GM23338 (cell line): ENCODE data around the gene PARVA. TPM values are rescaled to one million over a fixed set of nuclear protein-coding genes. Genes with fewer than 3 reads are reported as not detected.

Source experiments
- ATAC-seq: fragments of 200-7000 bp; cut with Tn5 transposase; 3 replicates; pipeline ENCODE4 v1.9.1; 2020
- DNase-seq: peaks from one replicate; pipeline ENCODE4 v3.0.0-alpha.2; 2015; ENCODE audit warnings: low spot score
- H2AFZ ChIP-seq: fragments of 200-600 bp; sonication (generic); 2 replicates; pipeline ENCODE4 v1.8.0; 2016; ENCODE audit warnings: antibody characterized with exemption, mild to moderate bottlenecking, moderate library complexity
- H3F3A ChIP-seq: fragments of 200-600 bp; sonication (generic); replicated peaks from 2 replicates; pipeline ENCODE4 v1.8.0; 2017; ENCODE audit warnings: antibody characterized with exemption, mixed run types, low read depth
- H3K27ac ChIP-seq: fragments of 200-600 bp; sonication (generic); 2 replicates; pipeline ENCODE4 v1.6.1; 2016; ENCODE audit warnings: low read depth
- H3K27me3 ChIP-seq: fragments of 200-600 bp; sonication (generic); 2 replicates; pipeline ENCODE4 v1.8.0; 2016; ENCODE audit warnings: mild to moderate bottlenecking, mixed run types, moderate library complexity; ENCODE audit not compliant: insufficient read depth
- H3K36me3 ChIP-seq: fragments of 200-600 bp; sonication (generic); 2 replicates; pipeline ENCODE4 v1.8.0; 2016; ENCODE audit warnings: mild to moderate bottlenecking; ENCODE audit not compliant: insufficient read depth
- H3K4me1 ChIP-seq: fragments of 200-600 bp; sonication (generic); 2 replicates; pipeline ENCODE4 v1.8.0; 2016; ENCODE audit warnings: mild to moderate bottlenecking, moderate library complexity; ENCODE audit not compliant: insufficient read depth
- H3K4me2 ChIP-seq: fragments of 200-600 bp; sonication (generic); 2 replicates; pipeline ENCODE4 v1.7.1; 2017; ENCODE audit warnings: mixed run types
- H3K4me3 ChIP-seq: fragments of 200-600 bp; sonication (generic); 2 replicates; pipeline ENCODE4 v1.6.1; 2016; ENCODE audit warnings: mixed run types
- H3K79me2 ChIP-seq: fragments of 200-600 bp; sonication (generic); replicated peaks from 2 replicates; pipeline ENCODE4 v1.8.0; 2017; ENCODE audit warnings: mild to moderate bottlenecking; ENCODE audit not compliant: insufficient read depth
- H3K9me2 ChIP-seq: fragments of 200-600 bp; sonication (generic); 2 replicates; pipeline ENCODE4 v1.8.0; 2017; ENCODE audit not compliant: insufficient read depth
- H4K20me1 ChIP-seq: fragments of 200-600 bp; sonication (generic); replicated peaks from 2 replicates; pipeline ENCODE4 v1.8.0; 2017; ENCODE audit warnings: mild to moderate bottlenecking; ENCODE audit not compliant: insufficient read depth
- H3K27ac Mint-ChIP-seq: 2 replicates; pipeline ENCODE4 v1.8.0; 2020; ENCODE audit warnings: inconsistent platforms, mild to moderate bottlenecking, moderate library complexity, mixed read lengths
- H3K27me3 Mint-ChIP-seq: 3 replicates; pipeline ENCODE4 v1.8.0; 2022; ENCODE audit warnings: low read depth, mild to moderate bottlenecking, moderate library complexity, mixed read lengths, inconsistent platforms; ENCODE audit not compliant: insufficient read depth, poor library complexity
- H3K36me3 Mint-ChIP-seq: 3 replicates; pipeline ENCODE4 v1.8.0; 2021; ENCODE audit warnings: low read depth, mild to moderate bottlenecking, inconsistent platforms, moderate library complexity, mixed read lengths
- H3K4me1 Mint-ChIP-seq: 3 replicates; pipeline ENCODE4 v1.8.0; 2020; ENCODE audit warnings: mild to moderate bottlenecking, inconsistent platforms, mixed read lengths
- H3K4me3 Mint-ChIP-seq: 3 replicates; pipeline ENCODE4 v1.8.0; 2021; ENCODE audit warnings: moderate library complexity, mild to moderate bottlenecking, inconsistent platforms, mixed read lengths
- H3K9me3 Mint-ChIP-seq: 3 replicates; pipeline ENCODE4 v1.8.0; 2020; ENCODE audit warnings: moderate library complexity, mild to moderate bottlenecking, inconsistent platforms, mixed read lengths
- CREB1 ChIP-seq: fragments of 250-450 bp; sonication (Bioruptor Pico); IDR thresholded peaks from 2 replicates; pipeline ENCODE4 v1.5.0; 2020; ENCODE audit warnings: low read depth, mild to moderate bottlenecking, moderate library complexity
- CTCF ChIP-seq, 2 experiments: fragments of 200-600 bp in 1 of 2; sonication (generic) in 1 of 2; conservative IDR thresholded peaks; 2 replicates each; pipeline versions ENCODE4 v1.5.1 to v1.6.1; 2016 to 2017; ENCODE audit warnings: antibody characterized with exemption in 2 of 2, low read depth in 2 of 2, mild to moderate bottlenecking in 2 of 2, moderate library complexity in 1 of 2
- EZH2 ChIP-seq: fragments of 200-600 bp; sonication (generic); IDR thresholded peaks from one replicate; pipeline ENCODE4 v1.8.0; 2017; ENCODE audit warnings: antibody characterized with exemption, mild to moderate bottlenecking, low read depth; ENCODE audit not compliant: unreplicated experiment
- EZH2phosphoT487 ChIP-seq: fragments of 200-600 bp; sonication (generic); IDR thresholded peaks from one replicate; pipeline ENCODE4 v1.8.1; 2018; ENCODE audit warnings: antibody characterized with exemption; ENCODE audit not compliant: unreplicated experiment
- JUNB ChIP-seq: IDR thresholded peaks from one replicate; pipeline ENCODE4 v1.6.1; 2016; ENCODE audit warnings: antibody characterized with exemption; ENCODE audit not compliant: unreplicated experiment
- POLR2AphosphoS5 ChIP-seq: IDR thresholded peaks from 2 replicates; pipeline ENCODE4 v1.6.1; 2016; ENCODE audit warnings: antibody characterized with exemption, low read depth
- ZNF462 ChIP-seq: fragments of 250-450 bp; sonication (Bioruptor Pico); IDR thresholded peaks from 2 replicates; pipeline ENCODE4 v1.5.0; 2020; ENCODE audit warnings: mild to moderate bottlenecking, moderate library complexity
- polyA plus RNA-seq: library from polyadenylated mRNA; unstranded; fragments of >200 nt; fragmentation: Nextera tagmentation; extraction: Ambion mirVana; gene quantifications from 2 replicates; pipeline ENCODE4 v1.2.1, GENCODE V29; 2016
- total RNA-seq: library from RNA; depleted of rRNA; stranded (reverse); fragments of >200 nt; shearing (Covaris generic); gene quantifications from 2 replicates; pipeline ENCODE4 v1.2.3, GENCODE V29; 2014
- TF ChIP-seq, protein P1 (sequence below): IDR thresholded peaks from 2 replicates; pipeline ENCODE4 v1.6.1; 2016; ENCODE audit warnings: antibody characterized with exemption

PARVA gene
- total and polyA plus RNA-seq, 2 experiments from 2014 or later: 5.8 to 6.9 TPM

- H2AFZ ChIP-seq: peak overlapping the region; percentile 97
- 0 out of 2 replicates have a peak, but pooled peaks cover 4% of the 10 kb centered on the region for H3K9me2 ChIP-seq
- Mint-ChIP-seq H3K4me3 (peak overlapping the region; percentile 77), H3K36me3 (peaks cover 6% of the 10 kb centered on the region; the same call in 2 of the 3 replicates), H3K9me3 (peaks cover 18% of the 10 kb centered on the region; the same call in 2 of the 3 replicates), H3K4me1 (peaks cover 22% of the 10 kb centered on the region), H3K27me3 (peaks cover 18% of the 10 kb centered on the region), H3K27ac (no peak overlapping the region)
- peaks cover 21% of the 10 kb centered on the region for H3K27me3 ChIP-seq
- peak overlapping the region; percentile 98 for H3K27ac ChIP-seq
- H3K36me3 ChIP-seq: no peaks in the 10 kb centered on the region
- H3K4me2 ChIP-seq: peak overlapping the region; percentile 99
- ATAC-seq: peak; percentile 8
- TF ChIP-seq EZH2 (no peak), JUNB (no peak), EZH2phosphoT487 (no peak)
- TF ChIP-seq, protein P1, sequence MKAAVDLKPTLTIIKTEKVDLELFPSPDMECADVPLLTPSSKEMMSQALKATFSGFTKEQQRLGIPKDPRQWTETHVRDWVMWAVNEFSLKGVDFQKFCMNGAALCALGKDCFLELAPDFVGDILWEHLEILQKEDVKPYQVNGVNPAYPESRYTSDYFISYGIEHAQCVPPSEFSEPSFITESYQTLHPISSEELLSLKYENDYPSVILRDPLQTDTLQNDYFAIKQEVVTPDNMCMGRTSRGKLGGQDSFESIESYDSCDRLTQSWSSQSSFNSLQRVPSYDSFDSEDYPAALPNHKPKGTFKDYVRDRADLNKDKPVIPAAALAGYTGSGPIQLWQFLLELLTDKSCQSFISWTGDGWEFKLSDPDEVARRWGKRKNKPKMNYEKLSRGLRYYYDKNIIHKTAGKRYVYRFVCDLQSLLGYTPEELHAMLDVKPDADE: no peak
- peaks cover 10% of the 10 kb centered on the region for H3K4me1 ChIP-seq
- H3F3A ChIP-seq: peaks cover 6% of the 10 kb centered on the region; the same call in 1 of the 2 replicates
- H3K4me3 ChIP-seq: peak overlapping the region; percentile 92
- peaks cover 4% of the 10 kb centered on the region; the same call in 1 of the 2 replicates for H3K79me2 ChIP-seq
- DNase-seq: no peak
- no peaks in the 10 kb centered on the region for H4K20me1 ChIP-seq
These were observed 901 bp upstream of the PARVA start for GRCh38 chr11:12376259-12377081.

GRCh38 chr11:12377824-12378593 lies 638 bp downstream of the PARVA start:
- peaks cover 4% of the 10 kb centered on the region; the same call in 1 of the 2 replicates for H3K79me2 ChIP-seq

More at GRCh38 chr11:12377824-12378593, 638 bp downstream of the PARVA start:
- Histone ChIP-seq H3K27me3 (peaks cover 21% of the 10 kb centered on the region), H3K4me1 (peaks cover 10% of the 10 kb centered on the region), H3K9me2 (0 out of 2 replicates have a peak, but pooled peaks cover 4% of the 10 kb centered on the region), H3K4me2 (peak overlapping the region; percentile 99), H4K20me1 (no peaks in the 10 kb centered on the region), H3K4me3 (peak overlapping the region; percentile 92), H2AFZ (peak overlapping the region; percentile 49; the same call in 1 of the 2 replicates), H3F3A (peaks cover 6% of the 10 kb centered on the region; the same call in 1 of the 2 replicates), H3K36me3 (no peaks in the 10 kb centered on the region), H3K27ac (peak overlapping the region; percentile 98)
- H3K27ac Mint-ChIP-seq: peak overlapping the region; percentile 97
- peaks cover 18% of the 10 kb centered on the region for H3K27me3 Mint-ChIP-seq
- TF ChIP-seq ZNF462 (CRISPR knock-in tag): no peak
- peak; percentile 60 for TF ChIP-seq CREB1
- TF ChIP-seq CTCF (conservative IDR thresholded peaks at IDR 0.05; ENCODE audit: low read depth in 2 of 2): peak in 1 of 2 experiments; percentile 21; a peak in 1 of 4 replicates
- peak; percentile 25 for TF ChIP-seq POLR2AphosphoS5
- no peak for TF ChIP-seq JUNB
- H3K9me3 Mint-ChIP-seq: peaks cover 16% of the 10 kb centered on the region; the same call in 2 of the 3 replicates
- ATAC-seq: peak; percentile 80
- H3K4me1 Mint-ChIP-seq: peaks cover 22% of the 10 kb centered on the region
- peaks cover 6% of the 10 kb centered on the region; the same call in 2 of the 3 replicates for H3K36me3 Mint-ChIP-seq
- DNase-seq: peak; percentile 93
- peak overlapping the region; percentile 93 for H3K4me3 Mint-ChIP-seq
